Glutamatergic neuron (in vitro differentiated cells): ENCODE results near the gene IQCM. TPM values are rescaled to one million over a fixed set of nuclear protein-coding genes. Genes with fewer than 3 reads are reported as not detected.

Source experiments
- DNase-seq: peaks from one replicate; pipeline ENCODE4 v3.0.0; 2022
- H3K27ac Mint-ChIP-seq: one replicate; pipeline ENCODE4 v1.8.0; 2020; ENCODE audit warnings: mild to moderate bottlenecking, mixed read lengths, inconsistent platforms; ENCODE audit not compliant: unreplicated experiment
- H3K27me3 Mint-ChIP-seq: one replicate; pipeline ENCODE4 v1.8.0; 2020; ENCODE audit warnings: mild to moderate bottlenecking, moderate library complexity, mixed read lengths, inconsistent platforms; ENCODE audit not compliant: unreplicated experiment
- H3K36me3 Mint-ChIP-seq: one replicate; pipeline ENCODE4 v1.8.0; 2020; ENCODE audit warnings: mild to moderate bottlenecking, mixed read lengths, inconsistent platforms; ENCODE audit not compliant: unreplicated experiment
- H3K4me1 Mint-ChIP-seq: one replicate; pipeline ENCODE4 v1.8.0; 2020; ENCODE audit warnings: mild to moderate bottlenecking, low read depth, mixed read lengths, inconsistent platforms; ENCODE audit not compliant: unreplicated experiment
- H3K4me3 Mint-ChIP-seq: one replicate; pipeline ENCODE4 v1.8.0; 2020; ENCODE audit warnings: mild to moderate bottlenecking, mixed read lengths, inconsistent platforms; ENCODE audit not compliant: unreplicated experiment
- H3K9me3 Mint-ChIP-seq: one replicate; pipeline ENCODE4 v1.8.0; 2020; ENCODE audit warnings: mild to moderate bottlenecking, moderate library complexity, mixed read lengths, inconsistent platforms; ENCODE audit not compliant: unreplicated experiment
- total RNA-seq: library from RNA; stranded (reverse); fragmentation: NEBNext Ultra II Directional; extraction: Animal tissue kit (Norgen Biotek cat#: 25700); gene quantifications from one replicate; pipeline ENCODE4 v1.2.1, GENCODE V29; 2021; ENCODE audit not compliant: unreplicated experiment
- TF ChIP-seq, protein P1 (sequence below): fragments of 200-600 bp; sonication (generic); IDR thresholded peaks from one replicate; pipeline ENCODE4 v1.5.0; 2021; ENCODE audit not compliant: partially characterized antibody, unreplicated experiment

IQCM gene
- total RNA-seq, 1 donor from 2014 or later = not detected

GRCh38 chr4:149638073-149638472 lies 177.6 kb downstream of the IQCM start:
- TF ChIP-seq, protein P1, sequence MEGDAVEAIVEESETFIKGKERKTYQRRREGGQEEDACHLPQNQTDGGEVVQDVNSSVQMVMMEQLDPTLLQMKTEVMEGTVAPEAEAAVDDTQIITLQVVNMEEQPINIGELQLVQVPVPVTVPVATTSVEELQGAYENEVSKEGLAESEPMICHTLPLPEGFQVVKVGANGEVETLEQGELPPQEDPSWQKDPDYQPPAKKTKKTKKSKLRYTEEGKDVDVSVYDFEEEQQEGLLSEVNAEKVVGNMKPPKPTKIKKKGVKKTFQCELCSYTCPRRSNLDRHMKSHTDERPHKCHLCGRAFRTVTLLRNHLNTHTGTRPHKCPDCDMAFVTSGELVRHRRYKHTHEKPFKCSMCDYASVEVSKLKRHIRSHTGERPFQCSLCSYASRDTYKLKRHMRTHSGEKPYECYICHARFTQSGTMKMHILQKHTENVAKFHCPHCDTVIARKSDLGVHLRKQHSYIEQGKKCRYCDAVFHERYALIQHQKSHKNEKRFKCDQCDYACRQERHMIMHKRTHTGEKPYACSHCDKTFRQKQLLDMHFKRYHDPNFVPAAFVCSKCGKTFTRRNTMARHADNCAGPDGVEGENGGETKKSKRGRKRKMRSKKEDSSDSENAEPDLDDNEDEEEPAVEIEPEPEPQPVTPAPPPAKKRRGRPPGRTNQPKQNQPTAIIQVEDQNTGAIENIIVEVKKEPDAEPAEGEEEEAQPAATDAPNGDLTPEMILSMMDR = no peak
- Mint-ChIP-seq H3K9me3 (peaks cover 3% of the 10 kb centered on the region), H3K27ac (no peak overlapping the region), H3K36me3 (no peaks in the 10 kb centered on the region), H3K4me3 (no peak overlapping the region), H3K4me1 (no peaks in the 10 kb centered on the region), H3K27me3 (no peaks in the 10 kb centered on the region)
- DNase-seq = no peak

DNA sequence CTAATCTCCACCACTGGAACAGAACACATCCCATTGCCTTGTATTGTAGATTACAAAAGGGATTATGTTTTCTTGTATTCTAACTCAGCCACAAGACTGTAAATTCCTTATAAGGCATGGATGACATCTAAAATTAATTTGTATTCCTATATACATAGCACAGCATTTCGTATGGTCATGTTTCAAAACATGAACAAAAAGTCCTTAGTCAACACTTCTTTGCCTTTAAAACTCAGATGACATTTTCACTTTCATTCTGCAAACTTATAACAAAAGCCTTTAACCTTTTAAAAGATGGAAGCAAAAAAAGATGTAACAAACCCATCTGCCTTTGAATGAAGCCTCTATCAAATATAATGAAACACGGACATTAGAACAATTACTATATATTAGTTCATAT lies 181.3 kb downstream of the IQCM start:
- TF ChIP-seq, protein P1 = no peak
- peaks cover 3% of the 10 kb centered on the region for H3K9me3 Mint-ChIP-seq
- H3K27ac Mint-ChIP-seq = no peak overlapping the region
- H3K4me3 Mint-ChIP-seq = no peak overlapping the region
- DNase-seq = no peak
- no peaks in the 10 kb centered on the region for H3K36me3 Mint-ChIP-seq
- H3K27me3 Mint-ChIP-seq = no peaks in the 10 kb centered on the region
- H3K4me1 Mint-ChIP-seq = no peaks in the 10 kb centered on the region

DNA sequence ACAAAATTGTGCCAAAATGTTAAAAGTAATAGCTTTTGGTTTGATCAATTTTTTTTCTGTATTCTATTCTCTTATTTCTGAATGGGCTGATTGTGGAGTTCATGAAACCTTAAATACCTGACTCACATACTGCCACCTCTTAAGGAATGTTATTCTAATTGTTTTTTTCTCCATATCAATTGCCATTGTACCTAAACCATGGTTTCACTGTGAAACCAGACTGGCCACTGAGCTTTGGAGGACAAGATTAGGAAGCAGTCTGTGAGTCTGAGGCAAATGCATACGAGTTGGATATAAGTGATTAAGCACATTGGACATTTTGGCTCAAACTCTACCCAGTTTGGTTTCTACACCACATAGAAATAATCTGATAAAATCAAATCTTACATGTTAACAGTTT lies 184.0 kb downstream of the IQCM start:
- Mint-ChIP-seq H3K27ac (no peak overlapping the region), H3K4me3 (no peak overlapping the region), H3K36me3 (no peaks in the 10 kb centered on the region), H3K9me3 (peaks cover 1% of the 10 kb centered on the region), H3K4me1 (no peaks in the 10 kb centered on the region), H3K27me3 (no peaks in the 10 kb centered on the region)
- TF ChIP-seq, protein P1 = no peak
- DNase-seq = no peak

DNA sequence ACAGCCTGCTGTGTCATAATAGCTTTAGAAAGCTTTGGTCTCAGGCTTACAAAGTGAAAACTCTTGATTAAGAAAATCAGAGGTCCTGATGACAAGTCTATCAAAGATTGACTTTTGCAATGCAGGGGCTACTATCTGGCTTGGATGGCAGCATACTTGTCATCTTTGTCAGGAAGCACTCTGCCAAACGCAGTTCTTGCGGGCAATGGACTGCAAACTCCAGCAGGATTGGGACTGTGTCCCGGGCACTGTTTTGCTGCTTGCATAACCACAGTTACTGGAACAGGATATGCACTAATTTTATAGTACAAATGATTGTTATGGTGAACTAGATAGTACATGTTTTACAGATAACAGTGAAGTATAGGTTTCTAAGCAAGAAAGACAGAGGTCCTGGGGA lies 185.6 kb downstream of the IQCM start:
- no peaks in the 10 kb centered on the region for H3K4me1 Mint-ChIP-seq

DNA sequence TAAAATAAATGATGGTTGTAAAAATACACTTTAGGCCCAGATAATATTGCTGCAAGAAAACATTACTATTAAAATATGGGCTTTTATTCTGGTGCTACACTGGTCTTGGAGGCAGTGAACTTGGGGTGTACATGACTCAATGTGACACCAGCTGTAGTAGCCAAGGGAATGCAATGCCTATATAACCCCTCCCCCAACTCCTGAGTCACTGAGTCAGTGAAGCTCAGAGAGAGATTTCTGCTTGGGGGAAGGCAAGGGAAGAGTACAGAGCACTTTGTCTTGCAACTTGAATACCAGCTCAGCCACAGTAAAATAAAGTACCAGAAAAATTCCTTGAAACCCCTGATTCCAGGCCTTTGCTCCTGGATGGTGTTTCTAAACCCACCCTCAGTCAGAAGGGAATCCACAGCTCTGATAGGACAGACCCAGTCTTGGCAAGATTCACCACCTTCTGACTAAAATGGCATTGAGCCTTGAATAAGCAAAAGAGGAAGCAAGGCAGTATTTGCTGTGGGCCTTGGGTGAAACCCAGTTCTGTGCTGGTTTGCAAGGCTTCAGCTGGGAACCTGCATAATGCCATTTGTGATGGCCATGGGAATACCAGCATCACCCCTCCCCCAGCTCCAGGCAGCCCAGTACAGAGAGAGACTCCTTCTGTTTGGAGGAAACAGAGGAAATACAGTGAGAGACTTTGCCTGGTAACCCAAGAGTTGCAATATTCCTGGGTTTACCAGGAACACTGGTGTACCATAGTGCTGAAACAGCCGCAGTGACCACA lies 209.9 kb downstream of the IQCM start:
- Mint-ChIP-seq H3K27ac (no peak overlapping the region), H3K27me3 (no peaks in the 10 kb centered on the region), H3K9me3 (no peaks in the 10 kb centered on the region), H3K4me1 (no peaks in the 10 kb centered on the region), H3K4me3 (no peak overlapping the region), H3K36me3 (no peaks in the 10 kb centered on the region)
- DNase-seq = no peak
- TF ChIP-seq, protein P1 = no peak

More for the DNA sequence above, 185.6 kb downstream of the IQCM start:
- no peak overlapping the region for H3K4me3 Mint-ChIP-seq
- peaks cover 1% of the 10 kb centered on the region for H3K27me3 Mint-ChIP-seq
- H3K36me3 Mint-ChIP-seq = no peaks in the 10 kb centered on the region
- DNase-seq = no peak
- no peaks in the 10 kb centered on the region for H3K9me3 Mint-ChIP-seq
- H3K27ac Mint-ChIP-seq = no peak overlapping the region
- TF ChIP-seq, protein P1 = no peak
